ENCODE measurements around the gene POR.

POR gene

GRCh38 chr7:75916685-75917634 lies 2.0 kb downstream of the POR start:
- no peak for DNase-seq

- peak in 1 of 4 experiments; percentile 6 for DNase-seq
Observed at GRCh38 chr7:75920431-75921161, 5.6 kb downstream of the POR start.

- no peak for DNase-seq
Observed at GRCh38 chr7:75921479-75921878, 6.5 kb downstream of the POR start.

DNA sequence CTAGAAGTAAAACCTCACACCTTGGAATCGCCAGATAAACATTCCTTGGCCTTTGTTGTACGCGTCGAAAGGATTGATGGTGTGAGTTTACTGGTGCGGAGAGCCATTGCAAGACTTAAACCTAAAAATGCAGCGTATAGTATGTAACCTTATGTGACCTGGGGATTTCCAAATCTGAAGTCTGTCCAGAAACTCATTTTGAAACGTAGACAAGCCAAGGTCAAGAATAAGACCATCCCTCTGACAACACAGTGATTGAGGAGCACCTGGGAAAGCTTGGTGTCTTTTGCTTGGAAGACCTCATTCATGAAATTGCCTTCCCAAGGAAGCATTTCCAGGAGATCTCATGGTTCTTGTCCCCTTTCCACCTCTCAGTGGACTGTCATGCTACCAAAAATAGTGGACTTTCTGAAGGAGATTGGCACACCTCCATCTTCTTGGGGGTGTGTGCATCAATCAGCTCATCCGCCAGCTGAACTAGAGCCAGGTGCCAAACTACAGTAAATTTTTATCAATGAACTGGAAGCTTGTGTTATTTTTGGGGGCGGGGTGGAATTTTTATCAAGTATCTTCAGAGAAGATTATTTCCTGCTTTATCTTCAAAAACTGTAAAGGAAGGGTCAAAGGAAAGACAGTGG lies 8.1 kb downstream of the POR start:
- DNase-seq, result no peak

DNA sequence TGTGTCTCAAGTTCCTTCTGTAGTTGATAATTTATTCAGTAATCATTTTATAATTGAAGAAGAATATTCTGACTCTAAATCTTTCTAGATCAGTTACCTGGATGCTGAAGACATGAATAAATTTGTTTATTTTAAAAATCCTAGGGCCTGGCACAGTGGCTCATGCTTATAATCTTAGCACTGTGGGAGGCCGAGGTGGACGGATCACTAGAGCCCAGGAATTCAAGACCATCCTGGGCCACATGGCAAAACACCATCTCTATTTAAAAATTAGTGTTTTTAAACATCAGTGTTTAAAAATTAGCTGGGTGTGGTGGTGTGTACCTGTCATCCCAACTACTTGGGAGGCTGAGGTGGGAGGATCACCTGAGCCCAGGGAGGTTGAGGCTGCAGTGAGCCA lies 9.3 kb downstream of the POR start:
- DNase-seq, result no peak

DNA sequence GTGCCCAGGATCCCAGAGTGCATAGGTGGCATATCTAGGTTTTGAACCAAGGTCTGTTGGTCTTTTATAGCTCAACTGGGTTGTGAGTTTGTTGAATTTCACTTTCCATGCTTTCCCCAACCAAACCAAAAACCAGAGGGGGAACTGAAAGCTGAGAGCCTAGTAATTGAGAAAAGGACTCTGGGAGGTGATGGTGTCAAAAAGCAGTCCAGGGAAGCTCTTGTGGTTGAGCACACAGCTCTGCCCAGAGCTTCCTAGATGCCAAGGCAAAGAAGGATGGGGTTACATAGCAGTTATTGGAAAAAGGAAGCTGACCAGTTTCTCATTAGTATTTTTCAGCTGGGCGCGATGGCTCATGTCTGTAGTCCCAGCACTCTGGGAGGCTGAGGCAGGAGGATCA lies 9.9 kb downstream of the POR start:
- no peak for DNase-seq

DNA sequence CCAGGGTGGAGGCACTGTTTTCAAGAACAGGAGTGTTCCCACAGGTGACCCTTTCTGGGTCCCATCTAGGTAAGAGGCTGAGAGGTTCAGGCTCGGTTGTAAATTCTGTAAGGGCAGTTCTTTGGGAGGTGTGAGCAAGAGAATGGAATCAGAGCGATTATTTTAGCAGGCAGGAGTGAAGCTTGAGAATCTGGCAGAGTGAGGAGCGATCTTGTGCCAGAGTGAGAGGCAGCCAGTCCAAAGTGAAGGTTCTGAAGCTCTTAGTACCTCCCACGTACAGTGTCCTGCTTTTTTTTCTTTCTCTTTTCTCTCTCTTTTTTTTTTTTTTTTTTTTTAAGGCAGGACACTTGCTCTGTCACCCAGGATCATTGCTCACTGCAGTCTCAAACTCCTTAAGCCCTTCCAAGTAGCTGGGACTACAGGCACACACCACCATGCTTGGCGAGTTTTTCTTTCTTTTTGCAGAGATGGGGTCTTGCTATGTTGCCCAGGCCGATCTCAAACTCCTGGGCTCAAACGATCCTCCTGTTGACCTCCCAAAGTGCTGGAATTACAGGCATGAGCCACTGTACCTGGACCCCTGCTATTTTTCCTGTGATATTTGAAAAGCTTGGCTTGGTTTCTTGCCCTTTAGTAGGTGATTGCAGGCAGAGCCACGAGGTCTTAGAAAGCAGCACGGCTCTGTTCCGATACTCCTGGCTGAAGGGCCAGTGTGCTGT lies 10.9 kb downstream of the POR start:
- DNase-seq, result no peak

GRCh38 chr7:75928568-75928914 lies 13.6 kb downstream of the POR start:
- DNase-seq, result no peak

- DNase-seq, result no peak
Observed at GRCh38 chr7:75931680-75932079, 16.7 kb downstream of the POR start.

GRCh38 chr7:75937958-75938786 lies 23.2 kb downstream of the POR start:
- no peak for DNase-seq

DNA sequence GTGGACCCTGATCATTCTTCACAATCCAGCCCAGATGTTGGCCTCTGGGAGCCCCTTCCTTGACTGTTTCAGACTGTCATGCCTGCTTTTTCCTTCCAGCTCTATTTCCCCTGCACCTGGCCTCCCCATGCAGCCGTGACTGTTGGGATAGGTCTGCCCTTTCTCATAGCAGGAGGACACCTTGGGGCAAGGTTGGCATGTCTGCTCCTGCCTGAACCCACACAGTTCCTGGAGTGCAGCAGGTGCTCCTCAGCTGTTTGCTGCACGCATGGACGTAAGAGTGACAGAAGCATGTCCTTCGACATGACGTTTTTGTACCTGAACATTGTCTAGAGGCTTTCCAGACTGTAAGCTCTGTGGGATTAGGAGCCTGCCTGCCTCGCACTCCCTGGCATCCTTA lies 24.0 kb downstream of the POR start:
- DNase-seq, result no peak

GRCh38 chr7:75943864-75944263 lies 28.9 kb downstream of the POR start:
- no peak for DNase-seq

- DNase-seq, result no peak
Observed at GRCh38 chr7:75944507-75944906, 29.6 kb downstream of the POR start.

- DNase-seq, result no peak
Observed at GRCh38 chr7:75945297-75946168, 30.6 kb downstream of the POR start.

- DNase-seq, result no peak
Observed at GRCh38 chr7:75946207-75946855, 31.4 kb downstream of the POR start.

GRCh38 chr7:75948179-75948578 lies 33.2 kb downstream of the POR start:
- no peak for DNase-seq

DNA sequence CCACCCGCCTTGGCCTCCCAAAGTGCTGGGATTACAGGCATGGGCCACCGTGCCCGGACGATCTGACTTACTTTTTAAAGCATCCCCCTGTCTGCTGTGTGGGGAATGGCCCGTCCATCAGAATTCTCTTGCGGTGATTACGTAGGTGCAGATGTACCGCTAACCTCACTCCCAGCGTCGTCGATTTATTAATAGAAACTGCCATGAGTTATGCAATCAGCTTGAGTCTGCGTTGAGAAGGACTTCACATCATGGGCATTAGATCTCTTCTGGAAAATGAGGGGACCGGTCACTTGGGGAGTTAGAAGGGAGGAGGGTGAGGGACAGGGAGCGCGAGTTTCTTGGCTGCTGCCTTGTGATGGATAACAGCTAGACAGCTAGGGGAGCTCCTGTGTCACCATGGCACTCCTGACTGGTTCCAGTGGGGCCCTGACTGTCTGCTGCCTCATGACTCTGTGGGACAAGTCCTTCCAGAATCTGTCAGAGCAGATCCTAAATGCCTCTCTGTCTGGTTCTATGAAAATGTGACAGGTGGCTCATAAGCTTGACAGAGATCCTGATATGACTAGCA lies 35.2 kb downstream of the POR start:
- DNase-seq, result no peak

- DNase-seq, result no peak
Observed at GRCh38 chr7:75951506-75951905, 36.6 kb downstream of the POR start.

GRCh38 chr7:75953431-75953830 lies 38.5 kb downstream of the POR start:
- no peak for DNase-seq

DNA sequence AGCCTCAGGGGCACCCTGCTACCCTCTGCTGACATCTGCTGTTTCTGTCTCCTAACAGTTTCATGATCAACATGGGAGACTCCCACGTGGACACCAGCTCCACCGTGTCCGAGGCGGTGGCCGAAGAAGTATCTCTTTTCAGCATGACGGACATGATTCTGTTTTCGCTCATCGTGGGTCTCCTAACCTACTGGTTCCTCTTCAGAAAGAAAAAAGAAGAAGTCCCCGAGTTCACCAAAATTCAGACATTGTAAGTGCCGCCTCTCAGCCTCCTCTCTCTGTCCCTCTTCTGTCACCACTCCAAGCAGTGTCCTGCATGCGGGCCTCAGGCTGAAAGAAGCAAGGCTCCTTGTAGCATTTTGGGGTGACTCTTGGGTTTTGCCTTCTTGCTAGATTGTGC lies 39.0 kb downstream of the POR start:
- DNase-seq, result no peak

Measured in activated naive CD4-positive, alpha-beta T cell (primary cell).